Neural crest cell (in vitro differentiated cells): ENCODE data around the gene DDX54. TPM values are rescaled to one million over a fixed set of nuclear protein-coding genes. Genes with fewer than 3 reads are reported as not detected.

Experiments
- DNase-seq: peaks from one replicate; pipeline ENCODE4 v3.0.0; 2021; ENCODE audit warnings: low read depth, mixed read lengths, low spot score
- H3K27ac Mint-ChIP-seq: one replicate; pipeline ENCODE4 v1.8.0; 2021; ENCODE audit warnings: mild to moderate bottlenecking, mixed read lengths; ENCODE audit not compliant: unreplicated experiment
- H3K27me3 Mint-ChIP-seq: 2 replicates; pipeline ENCODE4 v1.8.0; 2021; ENCODE audit warnings: low read depth, mild to moderate bottlenecking, mixed read lengths
- H3K36me3 Mint-ChIP-seq: 2 replicates; pipeline ENCODE4 v1.8.0; 2021; ENCODE audit warnings: low read depth, mild to moderate bottlenecking, mixed read lengths
- H3K4me1 Mint-ChIP-seq: 2 replicates; pipeline ENCODE4 v1.8.0; 2021; ENCODE audit warnings: mixed read lengths
- H3K4me3 Mint-ChIP-seq: one replicate; pipeline ENCODE4 v1.8.0; 2021; ENCODE audit warnings: mild to moderate bottlenecking, mixed read lengths
- H3K9me3 Mint-ChIP-seq: 2 replicates; pipeline ENCODE4 v1.8.0; 2021; ENCODE audit warnings: mixed read lengths
- total RNA-seq: library from RNA; stranded (reverse); gene quantifications from 2 replicates; pipeline ENCODE4 v1.2.1, GENCODE V29; 2021
- TF ChIP-seq, protein P1 (sequence below): fragments of 200-600 bp; sonication (generic); conservative IDR thresholded peaks from 2 replicates; pipeline ENCODE4 v1.5.0; 2021; ENCODE audit warnings: antibody characterized with exemption, mild to moderate bottlenecking

Gene DDX54
- total RNA-seq, 1 donor from 2014 or later: 69.7 TPM

DNA sequence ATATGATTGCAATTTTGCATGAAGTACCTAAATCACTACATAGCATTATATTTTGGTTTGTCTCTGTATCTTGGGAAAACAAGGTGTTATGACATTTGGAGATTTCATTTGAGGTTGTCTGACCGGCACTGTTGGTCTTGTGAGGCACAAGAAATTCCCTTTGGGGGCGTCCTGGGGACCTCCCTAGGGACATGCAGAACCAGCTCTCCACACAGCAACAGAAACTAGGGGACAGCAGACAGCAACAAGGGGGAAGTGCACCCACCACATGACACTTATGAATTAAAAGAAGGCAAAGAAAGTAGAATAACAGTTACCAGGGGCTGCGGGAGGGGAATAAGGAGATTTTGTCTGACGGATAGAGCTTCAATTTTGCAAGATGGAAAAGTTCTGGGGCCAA is 14.4 kb downstream of the DDX54 start:
- Mint-ChIP-seq H3K9me3 (no peaks in the 10 kb centered on the region), H3K4me1 (no peaks in the 10 kb centered on the region), H3K27ac (no peak overlapping the region), H3K36me3 (peaks cover 13% of the 10 kb centered on the region), H3K27me3 (no peaks in the 10 kb centered on the region), H3K4me3 (no peak overlapping the region)
- DNase-seq: no peak
- TF ChIP-seq, protein P1, sequence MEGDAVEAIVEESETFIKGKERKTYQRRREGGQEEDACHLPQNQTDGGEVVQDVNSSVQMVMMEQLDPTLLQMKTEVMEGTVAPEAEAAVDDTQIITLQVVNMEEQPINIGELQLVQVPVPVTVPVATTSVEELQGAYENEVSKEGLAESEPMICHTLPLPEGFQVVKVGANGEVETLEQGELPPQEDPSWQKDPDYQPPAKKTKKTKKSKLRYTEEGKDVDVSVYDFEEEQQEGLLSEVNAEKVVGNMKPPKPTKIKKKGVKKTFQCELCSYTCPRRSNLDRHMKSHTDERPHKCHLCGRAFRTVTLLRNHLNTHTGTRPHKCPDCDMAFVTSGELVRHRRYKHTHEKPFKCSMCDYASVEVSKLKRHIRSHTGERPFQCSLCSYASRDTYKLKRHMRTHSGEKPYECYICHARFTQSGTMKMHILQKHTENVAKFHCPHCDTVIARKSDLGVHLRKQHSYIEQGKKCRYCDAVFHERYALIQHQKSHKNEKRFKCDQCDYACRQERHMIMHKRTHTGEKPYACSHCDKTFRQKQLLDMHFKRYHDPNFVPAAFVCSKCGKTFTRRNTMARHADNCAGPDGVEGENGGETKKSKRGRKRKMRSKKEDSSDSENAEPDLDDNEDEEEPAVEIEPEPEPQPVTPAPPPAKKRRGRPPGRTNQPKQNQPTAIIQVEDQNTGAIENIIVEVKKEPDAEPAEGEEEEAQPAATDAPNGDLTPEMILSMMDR: no peak

DNA sequence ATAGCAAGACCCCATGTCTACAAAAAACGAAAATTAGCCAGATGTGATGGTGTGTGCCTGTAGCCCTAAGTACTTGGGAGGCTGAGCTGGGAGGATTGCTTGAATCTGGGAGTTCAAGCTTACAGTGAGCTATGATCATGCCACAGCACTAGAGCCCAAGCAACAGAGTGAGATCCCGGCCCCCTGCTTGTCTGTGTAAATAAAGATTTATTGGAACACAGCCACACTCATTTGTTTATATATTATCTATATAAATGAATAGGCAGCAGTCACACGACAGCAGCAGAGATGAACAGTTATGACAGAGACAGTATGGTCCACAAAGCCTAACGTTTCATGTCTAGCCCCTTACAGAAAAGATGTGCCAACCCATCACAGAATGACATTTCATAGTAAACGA is 14.8 kb downstream of the DDX54 start:
- DNase-seq: no peak
- H3K27ac Mint-ChIP-seq: no peak overlapping the region
- peaks cover 13% of the 10 kb centered on the region for H3K36me3 Mint-ChIP-seq
- no peaks in the 10 kb centered on the region for H3K4me1 Mint-ChIP-seq
- TF ChIP-seq, protein P1: no peak
- no peaks in the 10 kb centered on the region for H3K27me3 Mint-ChIP-seq
- H3K9me3 Mint-ChIP-seq: no peaks in the 10 kb centered on the region
- no peak overlapping the region for H3K4me3 Mint-ChIP-seq

DNA sequence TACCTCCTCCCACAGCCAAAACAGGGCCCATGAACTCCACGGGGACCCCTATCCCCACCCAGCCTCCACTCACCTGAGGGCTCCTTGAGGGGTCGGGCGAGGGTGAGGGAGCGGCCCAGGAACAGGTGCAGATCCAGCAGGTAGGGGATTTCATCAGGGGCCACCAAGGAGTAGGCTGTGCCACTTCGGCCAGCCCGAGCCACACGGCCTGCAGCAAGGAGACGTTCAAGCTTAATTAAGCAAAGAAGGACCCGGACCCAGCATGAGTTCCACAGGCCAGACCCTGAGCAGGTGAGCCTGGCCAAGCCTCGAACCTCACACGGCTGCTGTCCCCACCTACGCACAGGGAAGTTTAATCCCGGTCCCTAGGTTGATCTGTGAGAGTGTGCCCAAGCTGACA is 15.6 kb downstream of the DDX54 start:
- H3K4me3 Mint-ChIP-seq: no peak overlapping the region
- no peak overlapping the region for H3K27ac Mint-ChIP-seq

DNA sequence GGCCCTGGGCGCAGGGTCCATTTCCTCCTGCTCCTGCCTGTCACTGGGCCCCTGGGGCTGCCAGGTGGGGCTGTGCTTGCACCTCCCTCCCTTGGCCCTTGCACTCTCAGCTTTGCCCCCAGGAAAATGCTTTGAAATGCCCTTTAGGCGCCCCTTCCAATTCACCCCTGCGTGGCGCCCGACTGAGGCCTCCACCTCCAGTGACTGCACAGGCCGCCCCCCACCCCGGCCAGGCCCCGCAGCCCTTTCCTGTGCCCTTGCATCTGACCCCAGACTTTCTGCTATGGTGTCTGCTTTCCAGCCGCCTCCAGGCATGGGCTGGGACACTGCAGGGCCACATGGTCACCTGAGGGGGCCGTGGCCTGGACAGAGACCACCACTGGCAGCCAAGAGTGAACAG is 17.4 kb downstream of the DDX54 start:
- H3K4me1 Mint-ChIP-seq: no peaks in the 10 kb centered on the region
- H3K27me3 Mint-ChIP-seq: no peaks in the 10 kb centered on the region
- H3K27ac Mint-ChIP-seq: no peak overlapping the region
- H3K36me3 Mint-ChIP-seq: peaks cover 8% of the 10 kb centered on the region
- no peak overlapping the region for H3K4me3 Mint-ChIP-seq
- TF ChIP-seq, protein P1: no peak
- H3K9me3 Mint-ChIP-seq: no peaks in the 10 kb centered on the region
- DNase-seq: no peak

More for the DNA sequence above, 15.6 kb downstream of the DDX54 start:
- Mint-ChIP-seq H3K4me1 (no peaks in the 10 kb centered on the region), H3K36me3 (peaks cover 11% of the 10 kb centered on the region), H3K27me3 (no peaks in the 10 kb centered on the region), H3K9me3 (no peaks in the 10 kb centered on the region)
- TF ChIP-seq, protein P1: no peak
- DNase-seq: no peak

GRCh38 chr12:113165521-113166450 is 19.5 kb downstream of the DDX54 start:
- peaks cover 3% of the 10 kb centered on the region for H3K27me3 Mint-ChIP-seq
- peaks cover 13% of the 10 kb centered on the region for H3K4me1 Mint-ChIP-seq
- TF ChIP-seq, protein P1: no peak
- H3K9me3 Mint-ChIP-seq: no peaks in the 10 kb centered on the region
- H3K4me3 Mint-ChIP-seq: no peak overlapping the region
- peaks cover 4% of the 10 kb centered on the region for H3K36me3 Mint-ChIP-seq
- no peak overlapping the region for H3K27ac Mint-ChIP-seq
- DNase-seq: no peak
